Measurements from ENCODE around the gene KIRREL1. TPM values are rescaled to one million over a fixed set of nuclear protein-coding genes. Genes with fewer than 3 reads are reported as not detected.
A peak's percentile ranks its signal among the peaks of the same experiment; 100 is the strongest.

The KIRREL1 gene
- total RNA-seq, 1 donor from 2014 or later = 39.5 TPM

DNA sequence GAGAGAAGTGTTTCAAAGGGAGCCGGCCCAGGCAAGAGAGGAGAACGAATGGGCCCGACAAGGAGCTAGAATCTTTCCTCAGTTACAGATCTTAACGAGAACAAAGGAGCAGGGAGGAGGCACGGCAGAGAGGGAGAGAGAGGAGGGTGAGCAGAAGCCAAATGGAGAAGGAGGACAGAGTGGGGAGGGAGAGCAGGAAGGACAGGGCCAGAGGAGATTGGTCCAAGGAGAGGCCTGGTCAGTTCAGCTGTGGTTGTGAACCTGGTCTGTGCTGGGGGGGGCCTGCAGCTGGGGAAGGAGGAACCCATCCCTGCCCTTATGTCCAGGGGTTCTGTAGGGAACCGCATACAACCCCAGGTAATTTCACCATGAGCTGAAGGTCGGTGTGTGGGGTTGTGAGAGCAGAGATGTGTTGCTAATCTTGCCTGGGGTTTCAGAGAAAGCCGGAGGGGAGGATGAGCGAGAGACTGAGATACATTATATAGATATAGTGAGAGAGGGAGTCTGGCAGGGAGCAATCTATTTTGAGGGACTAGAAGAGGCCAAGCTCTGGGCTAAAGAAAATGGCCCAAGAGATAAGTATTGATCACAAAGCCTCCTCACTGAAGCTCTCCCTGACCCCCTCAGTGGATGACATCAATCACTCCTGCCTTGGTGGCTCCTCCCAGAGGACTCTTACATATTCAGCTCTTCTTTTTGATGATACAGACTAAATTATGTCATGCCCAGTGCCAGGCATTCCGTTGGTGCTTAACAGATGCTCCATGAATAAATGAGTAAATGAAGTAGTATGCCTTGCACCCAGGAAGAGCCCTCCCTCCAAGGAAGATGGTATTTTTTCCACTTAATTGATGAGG, 123.1 kb downstream of the KIRREL1 start:
- H4K20me1 ChIP-seq (ENCODE audit: low read depth) = no peaks in the 10 kb centered on the region
- no peak overlapping the region for H3K4me3 Mint-ChIP-seq
- H3K4me1 Mint-ChIP-seq = peaks cover 35% of the 10 kb centered on the region
- H3K4me1 ChIP-seq = peaks cover 52% of the 10 kb centered on the region
- H3K27ac ChIP-seq = no peak overlapping the region
- DNase-seq (ENCODE audit: low spot score) = no peak
- no peak overlapping the region for H3K4me3 ChIP-seq
- H3K27ac Mint-ChIP-seq = no peak overlapping the region
- no peak overlapping the region for H3K9ac ChIP-seq
- TF ChIP-seq, protein P1, sequence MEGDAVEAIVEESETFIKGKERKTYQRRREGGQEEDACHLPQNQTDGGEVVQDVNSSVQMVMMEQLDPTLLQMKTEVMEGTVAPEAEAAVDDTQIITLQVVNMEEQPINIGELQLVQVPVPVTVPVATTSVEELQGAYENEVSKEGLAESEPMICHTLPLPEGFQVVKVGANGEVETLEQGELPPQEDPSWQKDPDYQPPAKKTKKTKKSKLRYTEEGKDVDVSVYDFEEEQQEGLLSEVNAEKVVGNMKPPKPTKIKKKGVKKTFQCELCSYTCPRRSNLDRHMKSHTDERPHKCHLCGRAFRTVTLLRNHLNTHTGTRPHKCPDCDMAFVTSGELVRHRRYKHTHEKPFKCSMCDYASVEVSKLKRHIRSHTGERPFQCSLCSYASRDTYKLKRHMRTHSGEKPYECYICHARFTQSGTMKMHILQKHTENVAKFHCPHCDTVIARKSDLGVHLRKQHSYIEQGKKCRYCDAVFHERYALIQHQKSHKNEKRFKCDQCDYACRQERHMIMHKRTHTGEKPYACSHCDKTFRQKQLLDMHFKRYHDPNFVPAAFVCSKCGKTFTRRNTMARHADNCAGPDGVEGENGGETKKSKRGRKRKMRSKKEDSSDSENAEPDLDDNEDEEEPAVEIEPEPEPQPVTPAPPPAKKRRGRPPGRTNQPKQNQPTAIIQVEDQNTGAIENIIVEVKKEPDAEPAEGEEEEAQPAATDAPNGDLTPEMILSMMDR (IDR thresholded peaks at IDR 0.05) = no peak
- no peak for TF ChIP-seq EZH2phosphoT487 (IDR thresholded peaks at IDR 0.05)
- TF ChIP-seq EZH2 (IDR thresholded peaks at IDR 0.05) = no peak
- H3K9me3 Mint-ChIP-seq = no peaks in the 10 kb centered on the region
- H3K27me3 ChIP-seq = peaks cover 22% of the 10 kb centered on the region
- peaks cover 49% of the 10 kb centered on the region for H3F3A ChIP-seq (ENCODE audit: low read depth)
- H3K36me3 ChIP-seq = no peaks in the 10 kb centered on the region
- H3K4me2 ChIP-seq = peak overlapping the region; percentile 40
- H3K9me3 ChIP-seq (ENCODE audit: low read depth) = no peaks in the 10 kb centered on the region
- H3K79me2 ChIP-seq (ENCODE audit: low read depth) = no peaks in the 10 kb centered on the region
- no peaks in the 10 kb centered on the region for H3K36me3 Mint-ChIP-seq
- peaks cover 21% of the 10 kb centered on the region for H3K27me3 Mint-ChIP-seq (ENCODE audit: insufficient read depth, low read depth)
- peak overlapping the region; percentile 84 for H2AFZ ChIP-seq (replicated peaks)

DNA sequence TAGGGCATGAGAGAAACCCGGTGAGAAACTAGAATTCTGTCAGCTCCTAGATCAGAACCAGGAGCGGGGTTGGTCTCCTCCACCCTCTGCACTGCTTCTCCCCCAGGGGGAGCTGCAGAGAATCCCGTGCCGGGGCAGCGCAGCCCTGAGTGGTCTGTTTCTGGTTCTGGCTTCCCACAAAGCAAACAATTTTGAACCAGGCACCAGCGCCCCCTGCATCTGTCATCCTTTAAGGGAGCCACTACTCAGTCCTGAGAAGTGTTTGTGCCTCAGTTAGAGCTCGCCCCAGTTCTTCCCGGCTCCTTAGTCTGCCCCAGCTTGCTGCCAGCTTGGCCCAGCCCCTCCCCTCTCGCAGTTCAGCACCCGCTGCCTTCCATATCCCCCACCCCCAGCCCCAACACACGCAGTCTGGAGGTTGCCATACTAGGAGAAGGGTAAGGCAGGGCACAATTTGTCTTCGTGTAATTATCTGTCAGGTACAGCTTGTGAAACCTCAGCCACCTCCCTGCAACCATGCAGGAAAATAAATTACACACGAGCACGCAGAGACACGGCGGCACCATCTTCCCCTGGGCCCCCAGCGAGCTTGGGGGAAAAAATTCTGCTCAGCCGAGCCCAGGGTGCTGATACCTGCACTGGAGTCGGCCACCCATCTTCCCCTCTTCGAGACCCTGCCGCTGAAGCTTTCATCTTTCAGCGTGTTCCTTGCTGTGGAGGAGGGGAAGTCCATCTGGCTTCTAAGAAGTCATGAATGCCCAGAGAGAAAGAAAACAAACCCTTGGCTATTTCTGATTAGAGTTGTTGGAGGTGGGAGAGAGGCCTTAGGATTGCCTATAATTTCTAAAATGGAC, 124.6 kb downstream of the KIRREL1 start:
- Histone ChIP-seq H3K79me2 (ENCODE audit: low read depth) (no peaks in the 10 kb centered on the region), H3K27me3 (peaks cover 8% of the 10 kb centered on the region), H3K27ac (no peak overlapping the region), H3K4me3 (peak overlapping the region; percentile 5), H3K4me2 (peak overlapping the region; percentile 60), H3F3A (ENCODE audit: low read depth) (peaks cover 44% of the 10 kb centered on the region), H3K9me3 (ENCODE audit: low read depth) (no peaks in the 10 kb centered on the region), H3K9ac (no peak overlapping the region), H3K4me1 (peaks cover 52% of the 10 kb centered on the region), H2AFZ (replicated peaks) (peak overlapping the region; percentile 58), H3K36me3 (no peaks in the 10 kb centered on the region), H4K20me1 (ENCODE audit: low read depth) (no peaks in the 10 kb centered on the region)
- Mint-ChIP-seq H3K4me3 (peak overlapping the region; percentile 78), H3K27ac (no peak overlapping the region), H3K36me3 (no peaks in the 10 kb centered on the region), H3K27me3 (ENCODE audit: insufficient read depth, low read depth) (peaks cover 21% of the 10 kb centered on the region), H3K9me3 (no peaks in the 10 kb centered on the region), H3K4me1 (peaks cover 33% of the 10 kb centered on the region)
- DNase-seq (ENCODE audit: low spot score) = peak; percentile 77
- TF ChIP-seq EZH2 (IDR thresholded peaks at IDR 0.05) (no peak), EZH2phosphoT487 (IDR thresholded peaks at IDR 0.05) (no peak)
- TF ChIP-seq, protein P1 (IDR thresholded peaks at IDR 0.05) = peak; percentile 64

DNA sequence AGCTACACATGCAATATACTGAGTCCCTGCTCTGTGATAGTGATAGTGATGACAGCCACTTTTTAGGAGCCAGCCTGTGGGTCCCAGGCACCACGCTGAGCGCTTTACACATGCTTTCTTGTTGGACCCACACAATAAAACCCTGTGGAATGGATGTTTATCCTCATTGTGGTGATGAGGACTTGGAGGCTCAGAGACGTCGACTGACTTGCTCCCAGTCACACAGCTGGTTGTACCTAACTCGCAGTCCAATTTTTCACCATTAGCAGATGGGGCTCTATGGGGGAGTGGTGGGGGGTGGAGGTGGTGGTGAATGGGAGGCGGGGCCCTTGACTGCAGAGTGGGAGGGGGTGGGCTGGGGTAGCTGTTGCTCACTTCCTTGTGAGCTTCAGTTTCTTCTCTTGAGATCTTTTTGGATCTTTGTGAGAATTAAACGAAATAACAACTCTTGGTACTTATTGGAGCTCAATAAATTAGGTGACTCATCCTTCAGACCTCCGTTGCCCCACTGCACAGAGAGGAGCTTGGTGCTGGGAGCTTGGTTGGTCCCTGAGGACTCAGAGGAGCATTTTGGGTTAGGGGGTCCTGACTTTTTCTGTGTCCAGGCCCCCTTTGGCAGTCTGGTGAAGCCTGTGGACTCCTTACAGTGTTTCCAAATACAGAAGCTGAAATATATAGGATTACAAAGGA, 125.4 kb downstream of the KIRREL1 start:
- H3K4me3 Mint-ChIP-seq = peak overlapping the region; percentile 49

More for the DNA sequence above, 125.4 kb downstream of the KIRREL1 start:
- H3K4me1 ChIP-seq = peaks cover 50% of the 10 kb centered on the region
- peak overlapping the region; percentile 60 for H3K4me2 ChIP-seq
- H3K9me3 ChIP-seq (ENCODE audit: low read depth) = no peaks in the 10 kb centered on the region
- no peak overlapping the region for H3K27ac ChIP-seq
- no peak overlapping the region for H3K9ac ChIP-seq
- H3K27me3 ChIP-seq = peaks cover 8% of the 10 kb centered on the region
- no peaks in the 10 kb centered on the region for H3K36me3 ChIP-seq
- peak overlapping the region; percentile 58 for H2AFZ ChIP-seq (replicated peaks)
- no peaks in the 10 kb centered on the region for H4K20me1 ChIP-seq (ENCODE audit: low read depth)
- no peak for DNase-seq (ENCODE audit: low spot score)
- H3F3A ChIP-seq (ENCODE audit: low read depth) = peaks cover 36% of the 10 kb centered on the region
- H3K79me2 ChIP-seq (ENCODE audit: low read depth) = no peaks in the 10 kb centered on the region
- Mint-ChIP-seq H3K4me1 (peaks cover 31% of the 10 kb centered on the region), H3K27me3 (ENCODE audit: insufficient read depth, low read depth) (peaks cover 22% of the 10 kb centered on the region), H3K27ac (no peak overlapping the region), H3K9me3 (no peaks in the 10 kb centered on the region), H3K36me3 (no peaks in the 10 kb centered on the region)
- no peak overlapping the region for H3K4me3 ChIP-seq
- TF ChIP-seq EZH2 (IDR thresholded peaks at IDR 0.05) = no peak
- TF ChIP-seq, protein P1 (IDR thresholded peaks at IDR 0.05) = no peak
- no peak for TF ChIP-seq EZH2phosphoT487 (IDR thresholded peaks at IDR 0.05)

All from neural progenitor cell (in vitro differentiated cells).